ENCODE results near the gene PCID2. TPM values are rescaled to one million over a fixed set of nuclear protein-coding genes. Genes with fewer than 3 reads are reported as not detected.

Gene PCID2
- total and polyA plus RNA-seq, 2 of the 13 experiments (the other 11 are each of a cell fraction or from before 2014, with no cell fraction given) = 65.0 to 111 TPM

GRCh38 chr13:113187263-113187669 is 21.2 kb downstream of the PCID2 start (continued):
- TF ChIP-seq FOSL2 (CRISPR knock-in tag; IDR thresholded peaks at IDR 0.05) (peak; percentile 96), ZBTB38 (CRISPR knock-in tag; IDR thresholded peaks at IDR 0.05) (peak; percentile 67), PRPF4 (IDR thresholded peaks at IDR 0.05; ENCODE audit: low read depth, low read length, poor library complexity, severe bottlenecking) (peak; percentile 46), ARID3A (IDR thresholded peaks at IDR 0.05; ENCODE audit: low read depth, low read length) (0 out of 2 replicates have a peak, but pooled peaks have one; percentile 43), FOXA3 (CRISPR knock-in tag; IDR thresholded peaks at IDR 0.05) (0 out of 2 replicates have a peak, but pooled peaks have one; percentile 5)

GRCh38 chr13:113186061-113186900 is 22.2 kb downstream of the PCID2 start:
- CTCF ChIA-PET (ENCODE audit: low intra/inter-chr PET ratio, low total read pairs) = no interaction called here
- H3K4me2 ChIP-seq (ENCODE audit: low read depth, low read length) = no peak overlapping the region
- no TSS peak for BruUV-seq (replicated peaks)
- TF ChIP-seq CEBPB (IDR thresholded peaks at IDR 0.05; ENCODE audit: borderline replicate concordance, low read depth, low read length) (0 out of 2 replicates have a peak, but pooled peaks have one; percentile 3), MXD4 (CRISPR knock-in tag; IDR thresholded peaks at IDR 0.05) (no peak), MYPOP (CRISPR knock-in tag; IDR thresholded peaks at IDR 0.05) (no peak), HDAC1 (CRISPR knock-in tag; IDR thresholded peaks at IDR 0.05) (no peak), ZNF326 (CRISPR knock-in tag; IDR thresholded peaks at IDR 0.05; ENCODE audit: borderline replicate concordance) (no peak)
- no peaks in the 10 kb centered on the region; the same call in 1 of the 2 replicates for H4K20me1 ChIP-seq (ENCODE audit: insufficient read depth, low read length)
- no peaks in the 10 kb centered on the region for H3K9me3 ChIP-seq (ENCODE audit: low read length)
- ATAC-seq (no peak), DNase-seq (ENCODE audit: low spot score) (no peak), FAIRE-seq (no peak)
- intact Hi-C loops (cut with micrococcal nuclease; ENCODE audit: unreplicated experiment) (no loop called here), in situ Hi-C loops (cut with HindIII; ENCODE audit: extremely low pct_ligation_motif_present, low pct_unique_long_range_greater_than_20kb) (no loop called here)
- H3K79me2 ChIP-seq (ENCODE audit: insufficient read depth, low read length) = peaks cover 4% of the 10 kb centered on the region
- no peaks in the 10 kb centered on the region for H3K27me3 ChIP-seq (ENCODE audit: control insufficient read depth in 1 of 2, insufficient read depth in 2 of 2, low read length in 2 of 2)
- 90% methylated on average over 11 of the region's 13 CpGs for WGBS (ENCODE audit: low lambda C conversion rate)
- H3K27ac ChIP-seq (ENCODE audit: extremely low read length, insufficient read depth, low read length) = peak overlapping the region; percentile 16
- peaks cover 30% of the 10 kb centered on the region for H3K4me1 ChIP-seq (ENCODE audit: insufficient read depth, low read length)
- no peak overlapping the region for H3K4me3 ChIP-seq (replicated peaks in 1 of 3; ENCODE audit: insufficient read depth in 1 of 3, low read depth in 2 of 3, low read length in 3 of 3)
- POLR2A ChIA-PET = interaction anchor here (1.5 to 2.9 kb wide), 2 partner anchors 23 to 63 kb away, joined by 4 to 12 read pairs; partner anchors contain the start of genes CUL4A and PCID2
- H2AFZ ChIP-seq (ENCODE audit: low read length) = no peak overlapping the region
- no peak overlapping the region for H3K9ac ChIP-seq (ENCODE audit: insufficient read depth, low read depth, low read length)
- H3K36me3 ChIP-seq (replicated peaks in 1 of 2; ENCODE audit: control insufficient read depth in 1 of 2, insufficient read depth in 2 of 2, low read length in 2 of 2) = peaks cover 23 to 56% of the 10 kb centered on the region in 2 experiments

Data from HepG2 (cell line).